Nephron (organoid): ENCODE results near the gene FSIP2.
"Not testable (repeated sequence)": the region's sequence is repeated elsewhere in the genome, so short reads cannot be mapped to it uniquely, and the experiment has no call there.

Experiments
- H3K27ac Mint-ChIP-seq, 3 experiments: 2 replicates each; pipeline ENCODE4 v1.8.0; 2020; ENCODE audit warnings: mixed read lengths in 3 of 3, mild to moderate bottlenecking in 2 of 3, moderate library complexity in 1 of 3
- H3K27me3 Mint-ChIP-seq: 2 replicates; pipeline ENCODE4 v1.8.0; 2021; ENCODE audit warnings: low read depth, mild to moderate bottlenecking, moderate library complexity, mixed read lengths
- H3K36me3 Mint-ChIP-seq: 2 replicates; pipeline ENCODE4 v1.8.0; 2020; ENCODE audit warnings: low read depth, mixed read lengths
- H3K4me1 Mint-ChIP-seq: 2 replicates; pipeline ENCODE4 v1.8.0; 2020; ENCODE audit warnings: mixed read lengths
- H3K4me3 Mint-ChIP-seq, 3 experiments: 2 replicates each; pipeline ENCODE4 v1.8.0; 2020; ENCODE audit warnings: mild to moderate bottlenecking in 3 of 3, mixed read lengths in 3 of 3, moderate library complexity in 2 of 3
- H3K9me3 Mint-ChIP-seq: 2 replicates; pipeline ENCODE4 v1.8.0; 2020; ENCODE audit warnings: mixed read lengths
- CTCF ChIP-seq, 3 experiments: fragments of 200-600 bp; sonication (generic); IDR thresholded peaks; one replicate each; pipeline ENCODE4 v1.5.0; 2021; ENCODE audit warnings: antibody characterized with exemption in 3 of 3; ENCODE audit not compliant: unreplicated experiment in 3 of 3

The FSIP2 gene

DNA sequence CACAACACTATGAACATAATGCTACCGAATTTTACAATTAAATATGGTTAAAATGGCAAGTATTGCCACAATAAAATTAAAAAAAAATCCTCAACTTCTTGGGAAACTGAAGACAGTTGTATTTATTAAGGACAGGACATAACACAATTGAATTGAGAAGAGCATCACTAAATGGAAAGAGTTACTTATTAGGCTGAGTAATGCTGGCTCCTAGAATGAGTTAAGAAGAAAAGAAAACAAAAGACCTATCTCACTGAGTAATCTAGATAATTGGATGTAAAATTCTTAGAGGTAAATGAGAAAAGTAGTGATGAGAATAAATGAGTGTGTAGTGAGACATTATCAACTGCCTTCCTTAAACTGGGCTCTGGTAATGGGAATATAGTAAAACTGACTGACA, 121.7 kb downstream of the FSIP2 start:
- Mint-ChIP-seq H3K4me3 (no peak overlapping the region), H3K4me1 (no peaks in the 10 kb centered on the region), H3K9me3 (peaks cover 5% of the 10 kb centered on the region), H3K27ac (no peak overlapping the region), H3K27me3 (no peaks in the 10 kb centered on the region), H3K36me3 (no peaks in the 10 kb centered on the region)
- TF ChIP-seq CTCF (IDR thresholded peaks at IDR 0.05; ENCODE audit: unreplicated experiment in 3 of 3) = no peak

GRCh38 chr2:185862657-185863398, 124.2 kb downstream of the FSIP2 start:
- Mint-ChIP-seq H3K4me3 (no peak overlapping the region), H3K4me1 (no peaks in the 10 kb centered on the region), H3K9me3 (peaks cover 5% of the 10 kb centered on the region), H3K27ac (no peak overlapping the region), H3K36me3 (no peaks in the 10 kb centered on the region), H3K27me3 (no peaks in the 10 kb centered on the region)
- TF ChIP-seq CTCF (IDR thresholded peaks at IDR 0.05; ENCODE audit: unreplicated experiment in 3 of 3) = no peak

- H3K4me3 Mint-ChIP-seq, H3K27me3 Mint-ChIP-seq, H3K4me1 Mint-ChIP-seq, H3K9me3 Mint-ChIP-seq, H3K36me3 Mint-ChIP-seq, H3K27ac Mint-ChIP-seq: not testable (repeated sequence)
Measured at GRCh38 chr2:185864468-185865260, 126.1 kb downstream of the FSIP2 start.

- no peaks in the 10 kb centered on the region for H3K36me3 Mint-ChIP-seq
- H3K27me3 Mint-ChIP-seq = no peaks in the 10 kb centered on the region
- H3K27ac Mint-ChIP-seq = no peak overlapping the region
- H3K4me3 Mint-ChIP-seq = no peak overlapping the region
- TF ChIP-seq CTCF (IDR thresholded peaks at IDR 0.05; ENCODE audit: unreplicated experiment in 3 of 3) = no peak
- H3K4me1 Mint-ChIP-seq = no peaks in the 10 kb centered on the region
- H3K9me3 Mint-ChIP-seq = no peaks in the 10 kb centered on the region
Measured at GRCh38 chr2:185875136-185875931, 136.7 kb downstream of the FSIP2 start.

GRCh38 chr2:185876234-185876633, 137.6 kb downstream of the FSIP2 start:
- no peak for TF ChIP-seq CTCF (IDR thresholded peaks at IDR 0.05; ENCODE audit: unreplicated experiment in 3 of 3)
- no peak overlapping the region for H3K4me3 Mint-ChIP-seq
- H3K4me1 Mint-ChIP-seq = no peaks in the 10 kb centered on the region
- no peaks in the 10 kb centered on the region for H3K9me3 Mint-ChIP-seq
- H3K36me3 Mint-ChIP-seq = no peaks in the 10 kb centered on the region
- H3K27me3 Mint-ChIP-seq = no peaks in the 10 kb centered on the region
- no peak overlapping the region for H3K27ac Mint-ChIP-seq

- no peaks in the 10 kb centered on the region for H3K36me3 Mint-ChIP-seq
Measured at GRCh38 chr2:185880396-185880795, 141.8 kb downstream of the FSIP2 start.

More at GRCh38 chr2:185880396-185880795, 141.8 kb downstream of the FSIP2 start:
- Mint-ChIP-seq H3K9me3 (peaks cover 7% of the 10 kb centered on the region), H3K27me3 (no peaks in the 10 kb centered on the region), H3K4me1 (no peaks in the 10 kb centered on the region), H3K27ac (no peak overlapping the region), H3K4me3 (no peak overlapping the region)
- TF ChIP-seq CTCF (IDR thresholded peaks at IDR 0.05; ENCODE audit: unreplicated experiment in 3 of 3) = no peak
